OCI-LY1 (cell line): ENCODE measurements around the gene HOXB6.

Experiments
- H2AFZ ChIP-seq: fragments of 200-600 bp; sonication (generic), shearing (Covaris generic); 2 replicates; pipeline ENCODE4 v1.6.0; 2014; ENCODE audit warnings: antibody characterized with exemption, mild to moderate bottlenecking, low read length
- H3F3A ChIP-seq: fragments of 200-600 bp; sonication (generic), shearing (Covaris generic); 2 replicates; pipeline ENCODE4 v1.6.0; 2014; ENCODE audit warnings: mild to moderate bottlenecking, antibody characterized with exemption, low read length, moderate library complexity; ENCODE audit not compliant: insufficient read depth
- H3K27ac ChIP-seq: fragments of 200-600 bp; sonication (generic); 2 replicates; pipeline ENCODE4 v1.5.1; 2014; ENCODE audit warnings: low read length, mixed run types, mild to moderate bottlenecking, low read depth; ENCODE audit not compliant: poor library complexity, severe bottlenecking
- H3K27me3 ChIP-seq: fragments of 200-600 bp; sonication (generic); 2 replicates; pipeline ENCODE4 v1.6.0; 2014; ENCODE audit warnings: antibody characterized with exemption, mild to moderate bottlenecking, low read length, moderate library complexity; ENCODE audit not compliant: insufficient read depth
- H3K36me3 ChIP-seq: fragments of 200-600 bp; sonication (generic); 2 replicates; pipeline ENCODE4 v1.6.1; 2014; ENCODE audit warnings: mild to moderate bottlenecking, antibody characterized with exemption, low read length, moderate library complexity, mixed read lengths; ENCODE audit not compliant: insufficient read depth
- H3K4me1 ChIP-seq: fragments of 200-600 bp; sonication (generic); 2 replicates; pipeline ENCODE4 v1.5.1; 2014; ENCODE audit warnings: mild to moderate bottlenecking, low read length, moderate library complexity; ENCODE audit not compliant: insufficient read depth, severe bottlenecking
- H3K4me2 ChIP-seq: fragments of 200-600 bp; sonication (generic), shearing (Covaris generic); 2 replicates; pipeline ENCODE4 v1.6.1; 2014; ENCODE audit warnings: low read length
- H3K4me3 ChIP-seq: fragments of 200-600 bp; sonication (generic); 2 replicates; pipeline ENCODE4 v1.5.1; 2014; ENCODE audit warnings: low read length, low read depth, mild to moderate bottlenecking, mixed read lengths; ENCODE audit not compliant: poor library complexity, severe bottlenecking
- H3K79me2 ChIP-seq: fragments of 200-600 bp; shearing (Covaris generic); 2 replicates; pipeline ENCODE4 v1.6.1; 2016; ENCODE audit warnings: mixed run types, low read length, mixed read lengths; ENCODE audit not compliant: insufficient read depth
- H3K9ac ChIP-seq: fragments of 200-600 bp; sonication (generic), shearing (Covaris generic); 2 replicates; pipeline ENCODE4 v1.6.1; 2014; ENCODE audit warnings: mild to moderate bottlenecking, low read length, mixed read lengths
- H3K9me2 ChIP-seq: fragments of 200-600 bp; sonication (generic), shearing (Covaris generic); 2 replicates; pipeline ENCODE4 v1.6.1; 2014; ENCODE audit warnings: low read depth, mild to moderate bottlenecking, low read length, mixed read lengths
- H3K9me3 ChIP-seq: fragments of 200-600 bp; shearing (Covaris generic); 2 replicates; pipeline ENCODE4 v1.6.1; 2014; ENCODE audit warnings: low read length, mixed read lengths
- H4K20me1 ChIP-seq: fragments of 200-600 bp; sonication (generic), shearing (Covaris generic); 2 replicates; pipeline ENCODE4 v1.6.0; 2016; ENCODE audit warnings: mild to moderate bottlenecking, low read length; ENCODE audit not compliant: insufficient read depth
- CTCF ChIP-seq: fragments of 200-600 bp; sonication (generic), shearing (Covaris generic); IDR thresholded peaks from 2 replicates; pipeline ENCODE4 v1.5.1; 2017; ENCODE audit warnings: mild to moderate bottlenecking, antibody characterized with exemption, low read length, moderate library complexity, mixed read lengths
- EZH2 ChIP-seq: fragments of 200-600 bp; sonication (generic), shearing (Covaris generic); IDR thresholded peaks from 2 replicates; pipeline ENCODE4 v1.8.0; 2017; ENCODE audit warnings: borderline replicate concordance, mixed run types, mild to moderate bottlenecking, antibody characterized with exemption, low read length, moderate library complexity, mixed read lengths

Gene HOXB6

GRCh38 chr17:48605991-48606891 lies 1.5 kb upstream of the HOXB6 start:
- Histone ChIP-seq H3K9me3 (no peaks in the 10 kb centered on the region), H3F3A (no peaks in the 10 kb centered on the region), H3K27ac (no peak overlapping the region), H3K4me3 (no peak overlapping the region), H3K9me2 (no peaks in the 10 kb centered on the region), H3K4me1 (peaks cover 3% of the 10 kb centered on the region), H3K9ac (no peak overlapping the region), H2AFZ (no peak overlapping the region), H4K20me1 (no peaks in the 10 kb centered on the region), H3K27me3 (peaks cover 5% of the 10 kb centered on the region; the same call in 1 of the 2 replicates), H3K36me3 (no peaks in the 10 kb centered on the region), H3K79me2 (no peaks in the 10 kb centered on the region), H3K4me2 (no peak overlapping the region)
- TF ChIP-seq CTCF = no peak
- no peak for TF ChIP-seq EZH2

- Histone ChIP-seq H3K27ac (no peak overlapping the region), H3K36me3 (no peaks in the 10 kb centered on the region), H3K9me2 (no peaks in the 10 kb centered on the region), H3K4me1 (peaks cover 3% of the 10 kb centered on the region), H3K9ac (no peak overlapping the region), H3K79me2 (no peaks in the 10 kb centered on the region), H3K27me3 (peaks cover 5% of the 10 kb centered on the region; the same call in 1 of the 2 replicates), H3F3A (no peaks in the 10 kb centered on the region), H3K4me3 (no peak overlapping the region), H3K4me2 (no peak overlapping the region), H4K20me1 (no peaks in the 10 kb centered on the region), H3K9me3 (no peaks in the 10 kb centered on the region), H2AFZ (no peak overlapping the region)
- TF ChIP-seq EZH2 = no peak
- no peak for TF ChIP-seq CTCF
These were observed 678 bp upstream of the HOXB6 start for GRCh38 chr17:48605409-48605919.

GRCh38 chr17:48603959-48604769 lies 622 bp downstream of the HOXB6 start:
- Histone ChIP-seq H3K9ac (no peak overlapping the region), H3K36me3 (no peaks in the 10 kb centered on the region), H3K27me3 (peaks cover 5% of the 10 kb centered on the region; the same call in 1 of the 2 replicates), H3K4me3 (no peak overlapping the region), H3K4me2 (no peak overlapping the region), H4K20me1 (no peaks in the 10 kb centered on the region), H2AFZ (no peak overlapping the region), H3K4me1 (no peaks in the 10 kb centered on the region), H3K27ac (no peak overlapping the region), H3K79me2 (no peaks in the 10 kb centered on the region), H3K9me2 (no peaks in the 10 kb centered on the region), H3F3A (no peaks in the 10 kb centered on the region), H3K9me3 (no peaks in the 10 kb centered on the region)
- TF ChIP-seq EZH2 (no peak), CTCF (no peak)
